HEK293 (cell line): ENCODE results near the gene AGAP3.

Experiments
- FEZF1 ChIP-seq: fragments of 450-650 bp; formaldehyde crosslinking; IDR thresholded peaks from 2 replicates; pipeline ENCODE4 v1.5.1; 2016; ENCODE audit warnings: missing biosample characterization, missing genetic modification characterization
- GLI4 ChIP-seq: fragments of 450-650 bp; formaldehyde crosslinking; IDR thresholded peaks from 2 replicates; pipeline ENCODE4 v1.5.1; 2016; ENCODE audit warnings: missing biosample characterization, missing genetic modification characterization
- GLIS2 ChIP-seq: fragments of 450-650 bp; formaldehyde crosslinking; IDR thresholded peaks from 2 replicates; pipeline ENCODE4 v1.5.1; 2016; ENCODE audit warnings: missing biosample characterization, missing genetic modification characterization
- KLF1 ChIP-seq: fragments of 450-650 bp; formaldehyde crosslinking; IDR thresholded peaks from 2 replicates; pipeline ENCODE4 v1.5.1; 2016; ENCODE audit warnings: missing biosample characterization, missing genetic modification characterization
- KLF17 ChIP-seq: fragments of 450-650 bp; formaldehyde crosslinking; IDR thresholded peaks from 2 replicates; pipeline ENCODE4 v1.5.1; 2016; ENCODE audit warnings: missing biosample characterization, missing genetic modification characterization
- PRDM10 ChIP-seq: fragments of 450-650 bp; formaldehyde crosslinking; IDR thresholded peaks from 2 replicates; pipeline ENCODE4 v1.5.1; 2016; ENCODE audit warnings: missing biosample characterization, missing genetic modification characterization
- PRDM4 ChIP-seq: fragments of 450-650 bp; formaldehyde crosslinking; IDR thresholded peaks from 2 replicates; pipeline ENCODE4 v1.5.1; 2017; ENCODE audit warnings: missing biosample characterization, missing genetic modification characterization
- WT1 ChIP-seq: fragments of 450-650 bp; formaldehyde crosslinking; IDR thresholded peaks from 2 replicates; pipeline ENCODE4 v1.5.1; 2016; ENCODE audit warnings: missing biosample characterization, missing genetic modification characterization
- ZBTB17 ChIP-seq: fragments of 450-650 bp; formaldehyde crosslinking; IDR thresholded peaks from 2 replicates; pipeline ENCODE4 v1.5.1; 2016; ENCODE audit warnings: missing biosample characterization, missing genetic modification characterization
- ZFP3 ChIP-seq: fragments of 450-650 bp; formaldehyde crosslinking; IDR thresholded peaks from 2 replicates; pipeline ENCODE4 v1.5.1; 2016; ENCODE audit warnings: low read depth, missing biosample characterization, missing genetic modification characterization
- ZNF155 ChIP-seq: fragments of 450-650 bp; formaldehyde crosslinking; IDR thresholded peaks from 2 replicates; pipeline ENCODE4 v1.5.1; 2016; ENCODE audit warnings: missing biosample characterization, missing genetic modification characterization
- ZNF266 ChIP-seq: fragments of 450-650 bp; formaldehyde crosslinking; IDR thresholded peaks from 2 replicates; pipeline ENCODE4 v1.5.1; 2016; ENCODE audit warnings: missing biosample characterization, missing genetic modification characterization, low read depth
- ZNF341 ChIP-seq: fragments of 450-650 bp; formaldehyde crosslinking; IDR thresholded peaks from 2 replicates; pipeline ENCODE4; 2016; ENCODE audit warnings: low read depth, missing biosample characterization, missing genetic modification characterization
- ZNF433 ChIP-seq: fragments of 450-650 bp; formaldehyde crosslinking; IDR thresholded peaks from 2 replicates; pipeline ENCODE4 v1.5.1; 2016; ENCODE audit warnings: missing biosample characterization, missing genetic modification characterization, low read depth
- ZNF510 ChIP-seq: fragments of 450-650 bp; formaldehyde crosslinking; IDR thresholded peaks from 2 replicates; pipeline ENCODE4 v1.5.1; 2018; ENCODE audit warnings: mild to moderate bottlenecking, missing genetic modification characterization, missing biosample characterization; ENCODE audit not compliant: insufficient replicate concordance
- ZNF580 ChIP-seq: fragments of 450-650 bp; formaldehyde crosslinking; IDR thresholded peaks from 2 replicates; pipeline ENCODE4 v1.5.1; 2016; ENCODE audit warnings: missing biosample characterization, missing genetic modification characterization
- ZNF624 ChIP-seq: fragments of 450-650 bp; formaldehyde crosslinking; IDR thresholded peaks from 2 replicates; pipeline ENCODE4 v1.5.1; 2017; ENCODE audit warnings: missing biosample characterization, missing genetic modification characterization
- ZNF776 ChIP-seq: fragments of 450-650 bp; formaldehyde crosslinking; IDR thresholded peaks from 2 replicates; pipeline ENCODE4 v1.5.0; 2017; ENCODE audit warnings: missing biosample characterization, missing genetic modification characterization, borderline replicate concordance
- ZNF837 ChIP-seq: fragments of 450-650 bp; formaldehyde crosslinking; IDR thresholded peaks from 2 replicates; pipeline ENCODE4 v1.5.1; 2016; ENCODE audit warnings: missing biosample characterization, missing genetic modification characterization
- ZSCAN4 ChIP-seq: fragments of 450-650 bp; formaldehyde crosslinking; IDR thresholded peaks from 2 replicates; pipeline ENCODE4 v1.5.1; 2017; ENCODE audit warnings: missing biosample characterization, missing genetic modification characterization

Gene AGAP3

GRCh38 chr7:151059367-151060112, 26.7 kb upstream of the AGAP3 start, which contains the start of gene SLC4A2 (continued):
- peak; percentile 87 for TF ChIP-seq PRDM10 (tag by site-specific recombination)
- no peak for TF ChIP-seq ZNF155 (tag by site-specific recombination)
- TF ChIP-seq GLI4 (tag by site-specific recombination), result no peak
- no peak for TF ChIP-seq ZNF433 (tag by site-specific recombination)
- no peak for TF ChIP-seq ZFP3 (tag by site-specific recombination)
- no peak for TF ChIP-seq ZNF580 (tag by site-specific recombination)
- peak; percentile 88; the same call in 1 of the 2 replicates for TF ChIP-seq GLIS2
- no peak for TF ChIP-seq ZBTB17
- no peak for TF ChIP-seq ZNF837 (tag by site-specific recombination)
- TF ChIP-seq FEZF1 (tag by site-specific recombination), result no peak
- peak; percentile 65 for TF ChIP-seq WT1
- no peak for TF ChIP-seq ZNF266 (tag by site-specific recombination)
- TF ChIP-seq KLF17 (tag by site-specific recombination), result no peak
- TF ChIP-seq ZNF624 (tag by site-specific recombination), result no peak
- peak; percentile 69; the same call in 1 of the 2 replicates for TF ChIP-seq ZNF341 (tag by site-specific recombination)
- TF ChIP-seq ZNF776 (tag by site-specific recombination), result no peak
- 0 out of 2 replicates have a peak, but pooled peaks have one; percentile 12 for TF ChIP-seq PRDM4 (tag by site-specific recombination)
- no peak for TF ChIP-seq ZNF510 (tag by site-specific recombination)
- TF ChIP-seq KLF1 (tag by site-specific recombination), result peak; percentile 59
- no peak for TF ChIP-seq ZSCAN4 (tag by site-specific recombination)
